Activated CD4-positive, alpha-beta T cell treated with anti-CD3 and anti-CD28 coated beads, Interleukin-10, Interleukin-2, amounts not matched to agents 100 ng/mL and 50 ng/mL, durations not matched to agents 16 hours and 8 hours (primary cell): Measurements from ENCODE around the gene FLII.

ENCODE experiments used
- DNase-seq: peaks from one replicate; pipeline ENCODE4 v3.0.0-alpha.2; 2020

FLII gene

DNA sequence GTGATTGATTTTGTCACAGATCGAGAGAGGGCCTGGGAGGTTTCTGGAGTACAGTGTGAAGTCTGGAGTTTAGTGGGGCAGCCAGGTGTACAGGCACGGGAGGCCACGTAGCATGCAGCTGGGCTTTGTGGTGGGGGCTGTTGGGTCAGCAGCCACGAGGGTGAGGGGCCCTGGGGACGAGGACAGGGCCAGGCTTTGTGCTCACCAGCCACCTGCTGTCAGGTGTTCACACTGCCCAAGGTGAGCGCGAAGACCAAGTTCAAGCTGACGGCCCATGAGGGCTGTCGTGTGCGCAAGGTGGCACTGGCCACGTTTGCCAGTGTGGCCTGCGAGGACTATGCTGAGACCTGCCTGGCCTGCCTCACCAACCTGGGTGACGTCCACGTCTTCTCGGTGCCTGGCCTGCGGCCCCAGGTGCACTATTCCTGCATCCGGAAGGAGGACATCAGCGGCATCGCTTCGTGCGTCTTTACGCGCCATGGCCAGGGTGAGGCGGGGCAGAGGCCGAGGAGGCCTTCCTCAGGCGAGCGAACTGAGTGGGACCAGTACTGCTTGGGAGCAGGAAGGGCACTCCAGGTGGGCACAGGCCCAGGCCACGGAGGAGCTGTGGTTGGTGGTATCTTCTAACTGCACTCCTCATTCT is 17.2 kb downstream of the FLII start:
- no peak for DNase-seq

- DNase-seq, result no peak
Observed at GRCh38 chr17:18240449-18240848, 18.1 kb downstream of the FLII start.

GRCh38 chr17:18238299-18238698 is 20.2 kb downstream of the FLII start:
- DNase-seq, result no peak

- no peak for DNase-seq
Observed at GRCh38 chr17:18237461-18237860, 21.1 kb downstream of the FLII start.

DNA sequence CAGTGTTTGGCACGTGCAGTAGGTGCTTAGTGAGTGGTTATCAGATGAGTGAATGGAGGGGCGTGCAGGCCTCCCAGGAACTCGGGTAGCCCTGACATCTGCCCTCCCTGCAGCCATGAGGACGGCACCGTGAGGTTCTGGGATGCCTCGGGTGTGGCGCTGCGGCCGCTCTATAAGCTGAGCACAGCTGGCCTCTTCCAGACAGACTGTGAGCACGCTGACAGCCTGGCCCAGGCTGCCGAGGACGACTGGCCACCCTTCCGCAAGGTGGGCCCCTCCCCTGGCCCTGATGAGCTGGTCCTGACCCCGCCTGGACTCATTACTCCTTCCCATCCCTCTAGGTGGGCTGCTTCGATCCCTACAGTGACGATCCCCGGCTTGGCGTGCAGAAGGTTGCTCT is 22.0 kb downstream of the FLII start:
- no peak for DNase-seq

DNA sequence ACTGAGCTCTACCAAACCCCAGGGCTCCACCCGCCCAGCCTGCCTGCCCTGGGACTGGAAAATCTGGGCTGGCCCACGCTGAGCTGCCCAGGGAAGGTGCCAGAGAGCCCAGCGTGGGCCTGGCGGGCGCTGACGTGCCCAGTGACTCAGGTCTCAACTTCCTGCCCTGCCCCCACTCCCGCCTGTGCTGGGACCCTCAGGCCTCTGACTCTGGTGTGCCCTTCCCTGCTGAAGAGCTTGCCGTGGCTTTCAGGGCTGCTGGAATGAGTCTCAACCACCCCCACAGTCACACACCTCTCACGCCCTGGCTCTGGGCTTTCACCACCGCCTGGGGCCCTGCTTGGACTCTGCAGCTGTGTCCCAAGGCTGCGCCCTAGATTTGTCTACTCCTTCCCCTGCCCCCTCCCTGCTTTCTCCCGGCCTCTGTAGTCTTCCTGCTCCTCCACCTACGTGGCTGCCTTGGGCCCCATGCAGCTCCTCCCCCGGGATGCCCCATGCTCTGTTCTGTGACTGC is 22.7 kb downstream of the FLII start:
- peak; percentile 32 for DNase-seq

DNA sequence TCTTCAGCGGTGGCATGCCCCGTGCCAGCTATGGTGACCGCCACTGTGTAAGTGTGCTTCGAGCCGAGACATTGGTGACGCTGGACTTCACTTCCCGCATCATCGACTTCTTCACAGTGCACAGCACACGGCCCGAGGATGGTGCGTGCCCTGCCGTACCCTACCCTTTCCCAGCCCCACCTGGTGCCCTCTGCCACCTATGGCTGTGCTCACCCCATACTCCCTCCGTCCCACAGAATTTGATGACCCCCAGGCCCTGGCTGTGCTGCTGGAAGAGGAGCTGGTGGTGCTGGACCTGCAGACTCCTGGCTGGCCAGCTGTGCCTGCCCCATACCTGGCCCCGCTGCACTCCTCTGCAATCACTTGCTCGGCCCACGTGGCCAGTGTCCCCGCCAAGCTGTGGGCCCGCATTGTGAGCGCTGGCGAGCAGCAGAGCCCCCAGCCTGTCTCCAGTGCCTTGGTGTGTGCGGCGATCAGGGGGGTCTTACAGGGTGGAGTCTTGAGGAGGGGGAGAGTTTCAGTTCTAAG is 23.6 kb downstream of the FLII start:
- DNase-seq, result no peak

- no peak for DNase-seq
Observed at GRCh38 chr17:18233803-18234518, 24.6 kb downstream of the FLII start.

DNA sequence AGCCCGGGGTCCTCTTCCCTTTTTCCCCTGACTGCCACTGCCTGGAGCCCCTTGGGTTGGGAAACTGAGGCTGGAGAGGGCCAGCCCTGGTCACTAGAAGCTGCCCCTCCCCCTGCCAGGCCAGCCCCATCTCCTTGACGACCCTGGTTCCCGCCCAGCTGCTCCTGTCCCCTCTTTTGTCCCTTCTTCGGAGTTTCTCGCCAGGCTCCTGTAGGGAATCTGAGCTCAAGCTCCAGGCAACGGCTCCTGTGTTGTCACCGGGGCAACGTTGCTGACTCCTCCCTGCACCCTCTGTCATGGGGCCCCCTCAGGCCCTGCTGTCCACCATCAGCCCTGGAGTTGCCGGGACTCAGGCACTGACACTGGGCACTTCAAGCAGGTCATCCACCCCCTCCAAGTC is 27.4 kb downstream of the FLII start:
- DNase-seq, result no peak

GRCh38 chr17:18230288-18231141 is 28.0 kb downstream of the FLII start:
- no peak for DNase-seq

DNA sequence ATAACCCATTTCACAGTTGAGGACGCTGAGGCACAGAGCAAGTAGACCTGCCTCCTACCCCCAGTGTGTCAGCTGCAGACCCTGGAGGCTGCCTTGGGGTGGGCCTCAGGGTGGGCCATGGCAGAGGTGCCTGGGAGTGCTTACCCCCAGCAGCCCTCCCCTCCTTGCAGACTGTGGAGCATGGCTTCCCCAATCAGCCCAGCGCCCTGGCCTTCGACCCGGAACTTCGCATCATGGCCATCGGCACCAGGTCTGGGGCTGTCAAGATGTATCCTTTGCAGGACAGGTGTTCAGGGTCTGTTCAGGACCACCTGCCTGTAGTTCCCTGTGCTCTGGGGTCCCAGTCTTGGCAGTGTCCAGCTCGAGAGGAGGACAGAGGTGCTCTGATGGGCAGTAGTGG is 28.8 kb downstream of the FLII start:
- DNase-seq, result no peak

GRCh38 chr17:18229254-18229653 is 29.3 kb downstream of the FLII start:
- DNase-seq, result no peak

DNA sequence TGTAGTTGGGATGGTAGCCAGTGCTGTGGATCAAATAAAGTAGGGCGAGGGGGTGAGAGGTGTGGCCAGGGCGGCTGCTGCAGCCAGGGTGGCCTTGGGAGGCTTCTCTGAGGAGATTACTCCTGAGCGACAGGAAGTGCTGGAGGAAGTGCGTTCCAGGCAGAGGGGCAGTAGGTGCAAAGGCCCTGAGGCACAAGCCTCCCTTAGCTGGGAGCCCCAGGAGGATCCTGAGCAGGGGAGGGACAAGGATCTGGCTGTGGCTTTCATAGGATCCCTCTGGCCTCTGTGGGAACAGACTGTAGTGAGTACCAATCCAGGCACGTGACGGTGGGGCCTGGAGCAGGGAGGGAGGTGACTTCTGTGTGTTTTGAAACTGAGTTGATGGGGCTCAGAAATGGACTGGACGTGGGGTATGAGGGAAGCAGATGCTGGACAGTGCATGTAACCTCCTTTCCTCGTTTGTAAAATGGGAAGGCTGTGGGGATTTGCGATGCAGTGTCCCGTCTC is 30.3 kb downstream of the FLII start:
- DNase-seq, result no peak

GRCh38 chr17:18227635-18228034 is 30.9 kb downstream of the FLII start:
- no peak for DNase-seq

- DNase-seq, result no peak
Observed at GRCh38 chr17:18226284-18226945, 32.1 kb downstream of the FLII start.

DNA sequence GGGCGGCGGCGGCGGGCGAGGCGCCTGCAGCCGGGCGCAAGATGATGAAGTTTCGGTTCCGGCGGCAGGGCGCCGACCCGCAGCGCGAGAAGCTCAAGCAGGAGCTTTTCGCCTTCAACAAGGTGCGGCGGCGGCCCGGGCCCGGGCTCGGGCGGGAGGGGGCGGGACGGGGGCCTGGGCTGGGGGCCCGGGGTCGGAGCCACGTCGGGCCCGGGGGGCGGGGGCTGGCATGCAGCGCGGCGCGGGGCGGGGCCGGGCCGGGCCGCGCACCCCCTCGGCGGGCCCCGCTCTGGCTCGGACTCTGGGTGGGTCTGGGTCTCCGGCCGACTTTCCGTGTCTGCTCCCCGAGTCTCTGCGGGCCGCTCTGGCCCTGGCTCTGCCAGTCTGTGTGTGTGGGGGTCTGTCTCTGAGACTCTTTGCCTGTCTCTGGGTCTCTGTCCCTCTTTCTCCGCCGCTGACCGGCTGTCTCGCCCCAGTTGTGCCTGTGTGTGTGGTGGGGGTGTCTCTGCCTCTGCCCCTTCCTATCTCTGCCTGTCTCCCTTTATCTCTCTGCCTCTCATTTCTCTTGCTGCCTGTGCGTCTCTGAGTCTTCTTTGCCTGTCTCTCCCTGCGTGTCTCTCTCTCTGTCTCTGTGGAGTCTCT is 32.8 kb downstream of the FLII start:
- DNase-seq, result peak; percentile 16

DNA sequence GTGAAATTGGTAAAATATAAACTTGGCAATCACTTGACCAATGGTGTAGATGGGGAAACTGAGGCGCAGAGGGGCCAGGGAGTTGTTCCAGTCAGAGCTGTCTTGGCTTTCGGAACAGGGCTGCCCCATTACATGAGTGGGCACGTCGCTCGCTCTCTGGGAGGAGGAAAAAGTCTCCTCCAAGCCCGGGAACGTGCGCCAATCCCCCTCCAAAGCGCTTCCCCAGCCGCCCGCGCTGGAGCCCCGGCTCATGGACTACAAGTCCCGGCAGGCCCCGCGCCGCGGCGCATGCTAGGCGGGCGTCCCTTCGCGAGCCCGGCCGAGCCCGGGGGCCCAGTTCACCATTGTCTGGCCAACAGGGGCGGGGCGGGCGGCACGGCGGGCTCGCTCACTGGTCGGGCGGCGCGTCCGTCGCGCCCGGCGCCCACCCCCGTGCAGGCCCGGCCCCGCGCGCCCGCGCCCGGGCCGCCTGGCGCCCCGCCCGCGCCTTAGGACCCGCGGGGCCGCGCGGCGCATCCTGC is 33.4 kb downstream of the FLII start, which contains the start of gene LLGL1:
Gene LLGL1, plus strand, starts transcription at position 515 of the 521 bp plus-strand sequence. CDS start 48 bp downstream, outside the sequence.
- DNase-seq, result peak; percentile 98

- DNase-seq, result no peak
Observed at GRCh38 chr17:18224387-18225120, 34.0 kb downstream of the FLII start.

- DNase-seq, result no peak
Observed at GRCh38 chr17:18224053-18224386, 34.5 kb downstream of the FLII start.

GRCh38 chr17:18218756-18219415 is 39.7 kb downstream of the FLII start:
- DNase-seq, result no peak
